Activated naive CD4-positive, alpha-beta T cell treated with anti-CD3 and anti-CD28 coated beads for 36 hours (primary cell): Measurements from ENCODE around the gene KRT82. TPM values are rescaled to one million over a fixed set of nuclear protein-coding genes. Genes with fewer than 3 reads are reported as not detected.
"Not testable (repeated sequence)": the region's sequence is repeated elsewhere in the genome, so short reads cannot be mapped to it uniquely, and the experiment has no call there.

Experiments used
- CTCF ChIA-PET: fragments of 350-600 bp; sonication (Branson Sonifier 250); formaldehyde crosslinking; loops from one replicate; lab custom pipeline; 2021; ENCODE audit warnings: antibody characterized with exemption; lab: Charles Lee
- DNase-seq: peaks from one replicate; pipeline ENCODE4 v3.0.0-alpha.2; 2020
- H3K27ac Mint-ChIP-seq: one replicate; pipeline ENCODE4 v1.8.0; 2021; ENCODE audit warnings: mild to moderate bottlenecking, mixed read lengths
- H3K27me3 Mint-ChIP-seq: one replicate; pipeline ENCODE4 v1.8.0; 2021; ENCODE audit warnings: low read depth, mixed read lengths
- H3K36me3 Mint-ChIP-seq: one replicate; pipeline ENCODE4 v1.8.0; 2021; ENCODE audit warnings: low read depth, mixed read lengths
- H3K4me1 Mint-ChIP-seq: one replicate; pipeline ENCODE4 v1.8.0; 2021; ENCODE audit warnings: low read depth, mixed read lengths
- H3K4me3 Mint-ChIP-seq: one replicate; pipeline ENCODE4 v1.8.0; 2021; ENCODE audit warnings: mild to moderate bottlenecking, moderate library complexity, mixed read lengths
- H3K9me3 Mint-ChIP-seq: one replicate; pipeline ENCODE4 v1.8.0; 2021; ENCODE audit warnings: mixed read lengths
- intact Hi-C: fragments of 100-400 bp; cut with micrococcal nuclease; formaldehyde crosslinking; loops from one replicate; pipeline ENCODE4 v1.15.1; 2023
- total RNA-seq, 2 experiments: library from RNA; stranded (reverse); gene quantifications; one replicate each; pipeline ENCODE4 v1.2.3, GENCODE V29; 2021

The KRT82 gene
- total RNA-seq, 2 experiments from 2014 or later = not detected

DNA sequence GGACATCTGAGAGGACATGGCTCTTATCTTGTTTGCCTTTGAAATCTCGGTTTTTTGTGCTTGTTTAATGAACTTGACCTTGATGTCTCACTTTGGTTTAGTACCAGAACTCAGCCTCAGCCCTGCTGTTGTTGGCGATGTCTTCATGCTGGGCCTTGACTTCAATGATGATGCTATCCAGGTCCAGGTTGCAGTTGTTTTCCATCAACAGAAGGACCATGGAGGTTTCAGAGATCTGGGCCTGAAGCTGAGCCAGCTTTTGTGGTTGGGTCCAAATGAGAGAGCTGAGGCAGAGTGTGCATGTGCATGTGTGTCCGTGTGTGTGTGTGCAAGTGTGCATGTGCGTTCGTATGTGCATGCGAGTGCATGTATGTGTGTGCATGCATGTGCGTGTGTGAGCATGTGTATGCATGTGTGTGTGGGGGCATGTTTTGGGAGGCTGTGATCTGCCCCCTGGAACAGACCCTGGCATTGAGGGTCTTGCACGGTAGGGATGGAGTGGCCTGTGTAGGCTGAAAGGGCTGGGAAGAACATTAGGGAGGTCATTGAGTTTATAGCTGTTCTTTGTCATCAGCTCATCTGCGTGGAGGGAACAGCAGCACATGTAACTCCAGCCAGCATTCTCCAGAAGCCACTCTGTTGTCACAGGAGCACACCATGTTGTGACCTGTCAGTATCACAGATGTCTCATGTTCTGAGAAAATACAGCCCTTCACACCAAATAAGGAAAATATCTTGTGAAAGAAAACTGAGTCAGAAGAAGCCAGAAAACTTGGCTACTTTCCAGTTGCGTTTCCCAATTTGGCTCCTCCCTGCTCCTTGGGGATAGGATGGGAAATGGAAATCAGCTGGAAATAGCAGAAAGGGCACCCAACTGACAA lies 10.0 kb upstream of the KRT82 start:
- Mint-ChIP-seq H3K27ac (no peak overlapping the region), H3K36me3 (no peaks in the 10 kb centered on the region), H3K4me1 (no peaks in the 10 kb centered on the region), H3K4me3 (no peak overlapping the region), H3K9me3 (no peaks in the 10 kb centered on the region), H3K27me3 (no peaks in the 10 kb centered on the region)
- intact Hi-C loops = no loop called here
- CTCF ChIA-PET = no interaction called here
- no peak for DNase-seq

DNA sequence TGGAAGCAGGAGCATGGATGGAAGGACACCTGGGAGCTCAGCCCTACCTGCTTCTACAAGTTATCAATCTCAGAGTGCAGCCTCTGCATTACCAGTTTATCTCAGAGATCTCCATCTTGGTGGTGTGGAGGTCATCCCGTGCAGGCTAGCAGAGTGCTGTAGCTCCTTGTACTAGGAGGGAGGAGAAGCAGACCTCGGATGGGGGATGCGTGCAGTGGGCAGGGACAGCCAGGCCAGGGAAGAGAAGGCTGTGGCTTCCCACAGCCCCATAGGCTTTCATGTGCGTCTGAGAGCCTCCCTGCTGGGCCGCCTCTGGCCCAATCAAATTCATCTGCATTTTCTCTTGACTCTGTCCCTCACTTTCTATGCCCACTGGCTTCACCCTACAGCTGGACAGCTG lies 8.8 kb upstream of the KRT82 start:
- intact Hi-C loops = no loop called here
- Mint-ChIP-seq H3K9me3 (no peaks in the 10 kb centered on the region), H3K36me3 (no peaks in the 10 kb centered on the region), H3K27ac (no peak overlapping the region), H3K4me3 (no peak overlapping the region), H3K27me3 (no peaks in the 10 kb centered on the region), H3K4me1 (no peaks in the 10 kb centered on the region)
- CTCF ChIA-PET = no interaction called here
- DNase-seq = no peak

DNA sequence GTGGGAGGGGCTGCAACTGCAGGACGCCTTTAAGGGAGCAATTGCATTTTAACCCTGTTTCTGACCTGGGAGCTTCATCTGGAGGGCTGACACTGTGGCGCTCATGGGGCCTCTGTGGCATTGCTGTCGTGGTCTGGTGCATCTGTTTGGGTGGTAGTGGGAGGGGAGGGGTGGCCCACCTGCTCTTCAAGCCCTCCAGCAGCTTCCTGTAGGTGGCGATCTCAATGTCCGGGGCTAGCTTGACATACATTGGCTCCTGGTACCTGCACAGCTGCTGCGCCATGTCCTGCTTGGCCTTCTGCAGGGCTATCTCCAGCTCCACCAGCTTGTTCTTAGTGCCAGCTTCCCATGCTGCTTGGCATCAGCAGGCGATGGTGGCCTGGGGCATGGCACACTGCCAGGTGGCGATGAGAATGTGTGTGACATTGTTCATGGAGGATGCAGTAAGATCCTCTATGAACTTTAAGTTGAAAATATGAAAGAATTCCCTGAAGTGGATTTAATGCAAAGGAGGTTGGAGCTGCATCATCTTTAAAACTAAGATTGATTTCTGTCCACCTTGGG lies 7.7 kb upstream of the KRT82 start:
- H3K4me1 Mint-ChIP-seq = no peaks in the 10 kb centered on the region
- no peak for DNase-seq
- no peak overlapping the region for H3K4me3 Mint-ChIP-seq
- no peaks in the 10 kb centered on the region for H3K36me3 Mint-ChIP-seq
- no peaks in the 10 kb centered on the region for H3K27me3 Mint-ChIP-seq
- H3K27ac Mint-ChIP-seq = no peak overlapping the region
- H3K9me3 Mint-ChIP-seq = no peaks in the 10 kb centered on the region
- intact Hi-C loops = no loop called here
- CTCF ChIA-PET = no interaction called here

DNA sequence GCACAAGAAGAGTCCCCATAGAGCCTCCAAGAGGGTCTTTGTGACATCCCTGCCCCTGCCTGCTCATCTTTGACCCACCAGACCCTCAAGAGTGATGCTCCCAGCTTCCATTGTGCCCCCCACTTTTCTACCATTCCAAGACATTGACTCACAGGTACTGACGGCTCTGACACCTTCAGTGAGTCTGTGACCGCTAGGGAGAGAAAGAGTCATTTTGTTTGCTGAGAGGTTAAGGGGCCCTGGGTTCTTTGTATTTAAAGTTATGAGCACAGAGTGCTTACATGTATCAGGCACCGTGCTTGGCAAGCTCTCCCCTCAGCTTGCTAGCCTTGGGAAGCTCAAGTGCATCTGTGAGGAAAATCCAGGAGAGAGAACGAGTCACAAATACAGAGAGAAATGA lies 7.1 kb upstream of the KRT82 start:
- H3K4me3 Mint-ChIP-seq = no peak overlapping the region
- H3K27me3 Mint-ChIP-seq = no peaks in the 10 kb centered on the region
- H3K9me3 Mint-ChIP-seq = no peaks in the 10 kb centered on the region
- CTCF ChIA-PET = no interaction called here
- H3K27ac Mint-ChIP-seq = no peak overlapping the region
- H3K36me3 Mint-ChIP-seq = no peaks in the 10 kb centered on the region
- no peak for DNase-seq
- intact Hi-C loops = no loop called here
- H3K4me1 Mint-ChIP-seq = no peaks in the 10 kb centered on the region

- Mint-ChIP-seq H3K27me3 (no peaks in the 10 kb centered on the region), H3K4me1 (no peaks in the 10 kb centered on the region), H3K36me3 (no peaks in the 10 kb centered on the region), H3K4me3 (no peak overlapping the region), H3K9me3 (no peaks in the 10 kb centered on the region), H3K27ac (no peak overlapping the region)
- DNase-seq = no peak
- intact Hi-C loops = no loop called here
- CTCF ChIA-PET = no interaction called here
Measured at GRCh38 chr12:52411815-52412214, 5.7 kb upstream of the KRT82 start.

GRCh38 chr12:52410589-52411248 lies 4.6 kb upstream of the KRT82 start:
- H3K9me3 Mint-ChIP-seq, H3K27ac Mint-ChIP-seq, intact Hi-C loops, DNase-seq, H3K27me3 Mint-ChIP-seq, H3K4me3 Mint-ChIP-seq, CTCF ChIA-PET, H3K4me1 Mint-ChIP-seq, H3K36me3 Mint-ChIP-seq: not testable (repeated sequence)

GRCh38 chr12:52407918-52408317 lies 1.8 kb upstream of the KRT82 start:
- intact Hi-C loops = no loop called here
- Mint-ChIP-seq H3K27ac (no peak overlapping the region), H3K36me3 (no peaks in the 10 kb centered on the region), H3K4me3 (no peak overlapping the region), H3K9me3 (no peaks in the 10 kb centered on the region), H3K27me3 (no peaks in the 10 kb centered on the region), H3K4me1 (no peaks in the 10 kb centered on the region)
- CTCF ChIA-PET = no interaction called here
- DNase-seq = no peak

GRCh38 chr12:52404951-52405350 lies 1.2 kb downstream of the KRT82 start:
- H3K36me3 Mint-ChIP-seq = no peaks in the 10 kb centered on the region
- no peaks in the 10 kb centered on the region for H3K9me3 Mint-ChIP-seq
- no peak overlapping the region for H3K27ac Mint-ChIP-seq
- CTCF ChIA-PET = no interaction called here
- no peaks in the 10 kb centered on the region for H3K27me3 Mint-ChIP-seq
- intact Hi-C loops = no loop called here
- H3K4me1 Mint-ChIP-seq = no peaks in the 10 kb centered on the region
- H3K4me3 Mint-ChIP-seq = no peak overlapping the region
- no peak for DNase-seq

DNA sequence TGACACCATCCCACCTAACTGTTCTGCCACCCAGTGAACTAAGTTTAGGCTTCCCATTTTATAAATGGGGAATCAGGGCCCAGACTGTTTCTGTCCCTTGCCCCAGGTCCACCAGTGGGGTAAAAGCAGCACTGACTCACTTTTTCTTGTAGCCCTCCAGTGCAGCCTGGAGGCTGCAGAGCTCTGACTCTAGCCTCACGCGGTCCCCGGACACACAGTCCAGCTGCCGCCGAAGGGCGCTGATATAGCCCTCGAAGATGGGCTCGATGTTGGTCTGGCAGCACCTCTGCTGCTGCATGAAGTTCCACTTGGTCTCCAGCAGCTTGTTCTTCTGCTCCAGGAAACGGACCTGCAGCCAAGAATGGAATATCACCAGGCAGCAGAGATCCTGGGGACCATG lies 2.6 kb downstream of the KRT82 start:
- no peak overlapping the region for H3K27ac Mint-ChIP-seq
- no peaks in the 10 kb centered on the region for H3K36me3 Mint-ChIP-seq
- H3K27me3 Mint-ChIP-seq = no peaks in the 10 kb centered on the region
- no peak for DNase-seq
- intact Hi-C loops = no loop called here
- H3K4me1 Mint-ChIP-seq = no peaks in the 10 kb centered on the region
- H3K4me3 Mint-ChIP-seq = no peak overlapping the region
- CTCF ChIA-PET = interaction anchor here (0.6 kb wide), 1 partner anchor 479 kb away, joined by 4 read pairs; no protein-coding TSS in a partner anchor
- no peaks in the 10 kb centered on the region for H3K9me3 Mint-ChIP-seq

DNA sequence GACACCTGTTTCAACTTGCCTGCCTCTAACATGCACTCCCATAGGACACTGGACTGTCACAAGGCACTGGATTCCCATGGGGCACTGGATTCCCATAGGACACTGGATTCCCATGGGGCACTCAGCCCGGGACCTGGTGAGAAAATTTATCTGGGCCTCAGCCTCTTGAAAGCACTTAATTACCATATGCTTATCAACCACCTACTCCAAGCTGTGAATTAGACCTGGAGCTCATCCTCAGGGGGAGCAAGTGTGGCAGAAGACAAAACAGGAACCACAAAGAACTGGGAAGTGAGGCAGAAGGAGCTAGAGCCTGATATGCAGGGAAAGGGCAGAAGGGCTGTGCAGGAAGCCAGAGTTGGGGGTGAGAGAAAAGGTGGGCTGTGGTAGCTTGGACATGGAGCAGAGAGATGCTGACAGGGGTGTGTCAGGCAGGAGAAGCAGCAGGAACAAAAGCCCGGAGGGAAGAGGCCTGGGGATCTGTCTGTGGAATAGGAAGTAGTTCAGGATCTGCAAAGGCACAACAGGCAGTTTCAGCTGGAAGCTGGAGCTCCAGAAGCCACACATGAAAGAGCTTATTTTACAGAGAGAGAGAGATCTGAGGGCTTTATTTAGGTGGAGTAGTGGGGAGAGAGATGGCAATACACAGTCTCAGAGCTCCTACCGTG lies 3.1 kb downstream of the KRT82 start:
- H3K9me3 Mint-ChIP-seq = no peaks in the 10 kb centered on the region
- H3K36me3 Mint-ChIP-seq = no peaks in the 10 kb centered on the region
- intact Hi-C loops = no loop called here
- CTCF ChIA-PET = interaction anchor here (0.6 kb wide), 1 partner anchor 480 kb away, joined by 4 read pairs; no protein-coding TSS in a partner anchor
- no peaks in the 10 kb centered on the region for H3K27me3 Mint-ChIP-seq
- no peak for DNase-seq
- no peak overlapping the region for H3K4me3 Mint-ChIP-seq
- H3K27ac Mint-ChIP-seq = no peak overlapping the region
- H3K4me1 Mint-ChIP-seq = no peaks in the 10 kb centered on the region

DNA sequence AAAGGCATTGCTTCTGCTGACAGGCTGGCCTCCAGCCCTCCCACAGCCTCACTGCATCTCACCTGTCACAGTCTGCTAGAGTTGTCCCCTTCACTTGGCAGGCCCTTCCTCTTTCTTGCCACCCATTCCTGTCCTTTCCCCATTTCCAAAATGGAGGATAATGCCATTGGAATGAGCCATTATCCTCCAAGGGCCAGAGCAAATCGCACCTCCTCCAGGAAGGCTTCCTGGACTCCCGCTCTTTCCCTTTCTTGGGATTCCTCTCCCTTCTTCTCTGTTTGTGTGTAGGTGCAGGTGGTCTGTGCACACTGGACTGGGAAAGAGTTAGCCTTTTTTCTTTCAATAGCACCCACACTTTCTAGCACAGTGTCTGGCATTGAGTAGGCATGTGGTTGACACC lies 3.8 kb downstream of the KRT82 start:
- CTCF ChIA-PET = no interaction called here
- H3K27ac Mint-ChIP-seq = no peak overlapping the region
- H3K36me3 Mint-ChIP-seq = no peaks in the 10 kb centered on the region
- no peak overlapping the region for H3K4me3 Mint-ChIP-seq
- intact Hi-C loops = no loop called here
- DNase-seq = no peak
- no peaks in the 10 kb centered on the region for H3K9me3 Mint-ChIP-seq
- no peaks in the 10 kb centered on the region for H3K27me3 Mint-ChIP-seq
- H3K4me1 Mint-ChIP-seq = no peaks in the 10 kb centered on the region

DNA sequence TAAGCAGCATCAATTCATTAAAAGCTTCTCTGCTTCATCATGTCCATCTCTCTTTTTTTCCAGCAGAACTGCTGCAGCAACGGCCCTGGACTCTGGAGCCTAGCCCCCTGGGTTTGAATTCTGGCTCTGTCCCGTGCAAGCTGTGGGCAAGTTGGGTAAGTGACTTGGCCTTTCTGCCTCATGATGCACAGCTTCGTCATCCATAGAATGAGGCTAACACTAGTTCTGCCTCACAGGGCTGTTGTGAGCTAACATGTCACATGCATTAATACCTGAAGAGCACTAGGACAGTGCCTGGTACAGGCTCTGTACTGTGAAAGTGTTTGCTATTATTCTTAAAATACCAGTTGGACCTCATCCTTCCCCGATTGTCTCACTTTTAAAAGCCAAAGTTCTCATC lies 4.2 kb downstream of the KRT82 start:
- Mint-ChIP-seq H3K9me3 (no peaks in the 10 kb centered on the region), H3K4me1 (no peaks in the 10 kb centered on the region), H3K4me3 (no peak overlapping the region), H3K27me3 (no peaks in the 10 kb centered on the region), H3K36me3 (no peaks in the 10 kb centered on the region), H3K27ac (no peak overlapping the region)
- intact Hi-C loops = no loop called here
- CTCF ChIA-PET = no interaction called here
- no peak for DNase-seq
